ENCODE measurements around the gene PRKG1.

GRCh38 chr10:51204066-51204465 is 129.8 kb downstream of the PRKG1 start:
- TF ChIP-seq, protein P1, sequence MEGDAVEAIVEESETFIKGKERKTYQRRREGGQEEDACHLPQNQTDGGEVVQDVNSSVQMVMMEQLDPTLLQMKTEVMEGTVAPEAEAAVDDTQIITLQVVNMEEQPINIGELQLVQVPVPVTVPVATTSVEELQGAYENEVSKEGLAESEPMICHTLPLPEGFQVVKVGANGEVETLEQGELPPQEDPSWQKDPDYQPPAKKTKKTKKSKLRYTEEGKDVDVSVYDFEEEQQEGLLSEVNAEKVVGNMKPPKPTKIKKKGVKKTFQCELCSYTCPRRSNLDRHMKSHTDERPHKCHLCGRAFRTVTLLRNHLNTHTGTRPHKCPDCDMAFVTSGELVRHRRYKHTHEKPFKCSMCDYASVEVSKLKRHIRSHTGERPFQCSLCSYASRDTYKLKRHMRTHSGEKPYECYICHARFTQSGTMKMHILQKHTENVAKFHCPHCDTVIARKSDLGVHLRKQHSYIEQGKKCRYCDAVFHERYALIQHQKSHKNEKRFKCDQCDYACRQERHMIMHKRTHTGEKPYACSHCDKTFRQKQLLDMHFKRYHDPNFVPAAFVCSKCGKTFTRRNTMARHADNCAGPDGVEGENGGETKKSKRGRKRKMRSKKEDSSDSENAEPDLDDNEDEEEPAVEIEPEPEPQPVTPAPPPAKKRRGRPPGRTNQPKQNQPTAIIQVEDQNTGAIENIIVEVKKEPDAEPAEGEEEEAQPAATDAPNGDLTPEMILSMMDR (IDR thresholded peaks at IDR 0.05; ENCODE audit: low read depth, low read length, poor library complexity, severe bottlenecking), result no peak
- TF ChIP-seq EZH2phosphoT487 (IDR thresholded peaks at IDR 0.05; ENCODE audit: borderline replicate concordance, low read length), result no peak
